Measurements from ENCODE around the gene WNT4. TPM values are rescaled to one million over a fixed set of nuclear protein-coding genes. Genes with fewer than 3 reads are reported as not detected.

WNT4 gene
- total RNA-seq, 1 experiment from 2014 or later: 0.79 TPM

DNA sequence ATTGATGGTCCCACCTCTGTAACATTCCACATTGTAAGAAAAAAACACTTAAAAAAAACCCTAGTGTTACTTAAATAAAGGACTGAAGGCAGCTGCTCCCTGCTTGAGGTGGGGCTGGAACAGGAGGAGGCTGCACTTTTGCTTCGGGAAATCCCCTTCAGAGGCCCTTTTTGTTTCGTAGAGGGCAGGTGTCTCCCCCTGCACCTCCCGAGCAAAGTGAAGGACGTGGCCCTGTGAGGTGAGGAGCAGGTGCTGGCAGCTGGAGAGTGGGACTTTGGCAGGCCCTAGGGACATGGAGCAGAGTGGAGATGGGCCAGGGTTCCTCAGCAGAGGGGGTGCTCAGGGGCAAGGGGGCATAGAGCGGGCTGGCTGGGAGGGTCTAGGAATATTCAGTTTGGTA, 33.4 kb upstream of the WNT4 start:
- no peak for DNase-seq
- Mint-ChIP-seq H3K4me1 (ENCODE audit: low read depth, unreplicated experiment) (no peaks in the 10 kb centered on the region), H3K36me3 (ENCODE audit: insufficient read depth, unreplicated experiment) (no peaks in the 10 kb centered on the region), H3K9me3 (ENCODE audit: unreplicated experiment) (no peaks in the 10 kb centered on the region), H3K4me3 (ENCODE audit: unreplicated experiment) (no peak overlapping the region), H3K27ac (ENCODE audit: unreplicated experiment) (no peak overlapping the region), H3K27me3 (ENCODE audit: insufficient read depth, unreplicated experiment) (peaks cover 5% of the 10 kb centered on the region)
- H3K4me3 ChIP-seq (ENCODE audit: low read depth, low read length): no peak overlapping the region
- no peaks in the 10 kb centered on the region for H3K4me1 ChIP-seq
- intact Hi-C loops (cut with micrococcal nuclease; ENCODE audit: unreplicated experiment): no loop called here
- H3K36me3 ChIP-seq (ENCODE audit: control insufficient read depth, insufficient read depth, low read length): no peaks in the 10 kb centered on the region
- ChIA-PET CTCF (no interaction called here), POLR2A (no interaction called here)
- no peaks in the 10 kb centered on the region for H3K27me3 ChIP-seq (replicated peaks; ENCODE audit: control insufficient read depth, insufficient read depth, low read length)
- TF ChIP-seq, protein P1, sequence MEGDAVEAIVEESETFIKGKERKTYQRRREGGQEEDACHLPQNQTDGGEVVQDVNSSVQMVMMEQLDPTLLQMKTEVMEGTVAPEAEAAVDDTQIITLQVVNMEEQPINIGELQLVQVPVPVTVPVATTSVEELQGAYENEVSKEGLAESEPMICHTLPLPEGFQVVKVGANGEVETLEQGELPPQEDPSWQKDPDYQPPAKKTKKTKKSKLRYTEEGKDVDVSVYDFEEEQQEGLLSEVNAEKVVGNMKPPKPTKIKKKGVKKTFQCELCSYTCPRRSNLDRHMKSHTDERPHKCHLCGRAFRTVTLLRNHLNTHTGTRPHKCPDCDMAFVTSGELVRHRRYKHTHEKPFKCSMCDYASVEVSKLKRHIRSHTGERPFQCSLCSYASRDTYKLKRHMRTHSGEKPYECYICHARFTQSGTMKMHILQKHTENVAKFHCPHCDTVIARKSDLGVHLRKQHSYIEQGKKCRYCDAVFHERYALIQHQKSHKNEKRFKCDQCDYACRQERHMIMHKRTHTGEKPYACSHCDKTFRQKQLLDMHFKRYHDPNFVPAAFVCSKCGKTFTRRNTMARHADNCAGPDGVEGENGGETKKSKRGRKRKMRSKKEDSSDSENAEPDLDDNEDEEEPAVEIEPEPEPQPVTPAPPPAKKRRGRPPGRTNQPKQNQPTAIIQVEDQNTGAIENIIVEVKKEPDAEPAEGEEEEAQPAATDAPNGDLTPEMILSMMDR (IDR thresholded peaks at IDR 0.05; ENCODE audit: insufficient read depth in 1 of 2, low read depth in 1 of 2, low read length in 1 of 2, severe bottlenecking in 1 of 2, unreplicated experiment in 1 of 2): no peak
- H3K9me3 ChIP-seq: no peaks in the 10 kb centered on the region
- BruUV-seq (replicated peaks): no TSS peak

DNA sequence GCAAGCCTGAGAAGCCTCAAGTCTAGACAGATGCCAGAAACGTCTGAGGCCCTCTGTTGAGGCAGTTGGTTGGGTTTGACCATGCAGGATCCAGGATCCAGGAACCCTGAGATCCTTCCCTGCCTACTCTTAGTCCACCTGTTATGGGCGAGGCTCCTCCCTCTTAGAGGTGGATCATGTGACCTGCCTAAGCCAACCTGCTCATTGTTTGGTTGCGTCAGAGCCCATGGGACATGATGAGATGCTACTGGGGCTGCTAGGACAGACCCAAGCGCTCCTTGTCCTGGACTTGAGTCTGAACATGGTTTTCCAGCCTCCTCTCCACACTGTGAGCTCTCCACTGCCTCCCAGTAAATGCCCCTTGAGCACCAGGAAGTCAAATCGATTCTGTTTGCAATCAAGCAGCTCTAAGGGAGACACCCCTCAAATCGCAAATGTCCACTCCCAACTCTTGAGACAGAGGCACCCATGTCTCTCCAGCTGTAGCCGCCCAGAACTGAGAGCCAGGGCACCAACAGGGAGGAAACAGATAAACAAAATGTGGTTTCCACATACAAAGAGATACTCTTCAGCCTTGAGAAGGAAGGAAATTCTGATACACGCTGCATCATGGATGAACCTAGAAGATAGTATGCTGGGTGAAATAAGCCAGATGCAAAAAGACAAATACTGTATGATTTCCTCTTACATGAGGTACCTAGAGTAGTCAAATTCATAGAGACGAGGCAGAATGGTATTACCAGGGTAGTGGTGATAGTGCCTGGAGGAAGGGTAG, 31.7 kb upstream of the WNT4 start:
- H3K36me3 Mint-ChIP-seq (ENCODE audit: insufficient read depth, unreplicated experiment): no peaks in the 10 kb centered on the region
- Histone ChIP-seq H3K9me3 (no peaks in the 10 kb centered on the region), H3K27me3 (replicated peaks; ENCODE audit: control insufficient read depth, insufficient read depth, low read length) (no peaks in the 10 kb centered on the region), H3K36me3 (ENCODE audit: control insufficient read depth, insufficient read depth, low read length) (no peaks in the 10 kb centered on the region), H3K4me3 (ENCODE audit: low read depth, low read length) (no peak overlapping the region), H3K4me1 (no peaks in the 10 kb centered on the region)
- H3K9me3 Mint-ChIP-seq (ENCODE audit: unreplicated experiment): no peaks in the 10 kb centered on the region
- CTCF ChIA-PET: no interaction called here
- POLR2A ChIA-PET: no interaction called here
- peaks cover 5% of the 10 kb centered on the region for H3K27me3 Mint-ChIP-seq (ENCODE audit: insufficient read depth, unreplicated experiment)
- H3K27ac Mint-ChIP-seq (ENCODE audit: unreplicated experiment): no peak overlapping the region
- intact Hi-C loops (cut with micrococcal nuclease; ENCODE audit: unreplicated experiment): no loop called here
- peak in 1 of 2 experiments; percentile 9 for DNase-seq
- BruUV-seq (replicated peaks): no TSS peak
- no peaks in the 10 kb centered on the region for H3K4me1 Mint-ChIP-seq (ENCODE audit: low read depth, unreplicated experiment)
- no peak overlapping the region for H3K4me3 Mint-ChIP-seq (ENCODE audit: unreplicated experiment)
- TF ChIP-seq, protein P1 (IDR thresholded peaks at IDR 0.05; ENCODE audit: insufficient read depth in 1 of 2, low read depth in 1 of 2, low read length in 1 of 2, severe bottlenecking in 1 of 2, unreplicated experiment in 1 of 2): no peak

DNA sequence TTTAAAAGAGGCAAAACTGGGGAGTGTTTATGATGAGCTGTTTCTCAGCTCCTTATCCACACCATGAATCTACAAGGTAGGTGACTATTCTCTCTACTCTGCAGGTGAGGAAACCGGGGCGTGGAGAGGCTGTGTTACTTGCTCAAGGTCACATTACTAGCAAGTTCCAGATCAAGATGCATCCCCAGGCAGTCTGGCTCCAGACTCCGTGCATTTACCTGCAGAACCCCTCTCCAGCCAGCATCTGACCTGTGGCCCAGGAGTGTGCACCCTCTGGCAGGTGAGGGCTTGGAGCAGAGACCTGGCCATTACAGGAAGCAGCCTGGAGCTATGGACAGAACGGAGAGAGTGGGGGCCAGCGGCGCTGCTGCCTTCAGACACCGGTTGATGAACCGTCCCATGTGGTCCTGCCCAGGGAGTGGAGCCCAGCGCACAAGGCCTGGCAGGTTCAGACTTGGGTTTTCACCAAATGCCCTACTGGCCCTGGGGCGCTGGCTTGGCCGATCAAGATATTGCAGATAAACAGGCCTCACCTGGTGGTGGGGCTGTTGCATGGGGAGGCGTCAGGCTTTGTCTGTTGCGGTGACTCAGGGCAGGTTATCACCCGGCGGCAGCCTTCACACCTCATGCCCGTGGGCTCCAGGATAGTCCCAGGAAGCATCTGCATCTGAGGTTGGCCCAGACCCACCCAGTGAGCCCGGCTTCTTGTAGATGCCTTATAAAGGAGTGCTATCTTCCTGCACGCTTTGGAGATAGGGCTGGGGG, 29.2 kb upstream of the WNT4 start:
- Histone ChIP-seq H3K4me1 (no peaks in the 10 kb centered on the region), H3K36me3 (ENCODE audit: control insufficient read depth, insufficient read depth, low read length) (no peaks in the 10 kb centered on the region), H3K4me3 (ENCODE audit: low read depth, low read length) (no peak overlapping the region), H3K9me3 (no peaks in the 10 kb centered on the region), H3K27me3 (replicated peaks; ENCODE audit: control insufficient read depth, insufficient read depth, low read length) (no peaks in the 10 kb centered on the region)
- POLR2A ChIA-PET: no interaction called here
- no peaks in the 10 kb centered on the region for H3K36me3 Mint-ChIP-seq (ENCODE audit: insufficient read depth, unreplicated experiment)
- TF ChIP-seq, protein P1 (IDR thresholded peaks at IDR 0.05; ENCODE audit: insufficient read depth in 1 of 2, low read depth in 1 of 2, low read length in 1 of 2, severe bottlenecking in 1 of 2, unreplicated experiment in 1 of 2): no peak
- no peak overlapping the region for H3K27ac Mint-ChIP-seq (ENCODE audit: unreplicated experiment)
- intact Hi-C loops (cut with micrococcal nuclease; ENCODE audit: unreplicated experiment): no loop called here
- no peaks in the 10 kb centered on the region for H3K27me3 Mint-ChIP-seq (ENCODE audit: insufficient read depth, unreplicated experiment)
- CTCF ChIA-PET: no interaction called here
- DNase-seq: peak in 1 of 2 experiments; percentile 40
- no TSS peak for BruUV-seq (replicated peaks)
- H3K4me3 Mint-ChIP-seq (ENCODE audit: unreplicated experiment): no peak overlapping the region
- no peaks in the 10 kb centered on the region for H3K4me1 Mint-ChIP-seq (ENCODE audit: low read depth, unreplicated experiment)
- no peaks in the 10 kb centered on the region for H3K9me3 Mint-ChIP-seq (ENCODE audit: unreplicated experiment)
